HCT116 (cell line): ENCODE measurements around the gene KATNIP. TPM values are rescaled to one million over a fixed set of nuclear protein-coding genes. Genes with fewer than 3 reads are reported as not detected.

ENCODE experiments used
- ATAC-seq: fragments of 200-7000 bp; cut with Tn5 transposase; 2 replicates; pipeline ENCODE4 v1.9.1; 2020; ENCODE audit warnings: mild to moderate bottlenecking, moderate library complexity
- BruUV-seq: library from RNA; stranded (reverse); fragments of 400-500 nt; replicated peaks from 2 replicates; lab custom pipeline; 2021; lab: Mats Ljungman, UMichigan
- CTCF ChIA-PET: fragments of 300-600 bp; sonication (Branson Sonifier 250); formaldehyde crosslinking; loops from one replicate; lab custom pipeline; 2021; ENCODE audit warnings: antibody characterized with exemption; lab: Charles Lee
- POLR2A ChIA-PET: fragments of 300-600, 350-600 bp; sonication (Branson Sonifier 250); formaldehyde crosslinking; loops from one replicate; lab custom pipeline; 2021; ENCODE audit warnings: antibody characterized with exemption; lab: Charles Lee
- RAD21 ChIA-PET, 2 experiments: fragments of 300-600 bp; sonication (Branson Sonifier 250); formaldehyde crosslinking; loops; one replicate each; lab custom pipeline; 2023; ENCODE audit warnings: low total read pairs in 2 of 2; ENCODE audit not compliant: uncharacterized antibody in 2 of 2, unreplicated experiment in 2 of 2, low non-redundant PET in 1 of 2; lab: Charles Lee
- DNase-seq: peaks from one replicate; pipeline ENCODE4 v3.0.0-alpha.2; 2010; ENCODE audit warnings: low read depth, low spot score
- H2AFZ ChIP-seq: fragments of 200-600 bp; shearing (Covaris generic), sonication (generic); 2 replicates; pipeline ENCODE4 v1.6.1; 2017; ENCODE audit warnings: low read depth, mixed run types, mixed read lengths, antibody characterized with exemption, low read length; ENCODE audit not compliant: poor library complexity, severe bottlenecking
- H3K27ac ChIP-seq: 2 replicates; pipeline ENCODE4 v1.5.1; 2012; ENCODE audit warnings: low read depth, low read length
- H3K27me3 ChIP-seq: fragments of 200-600 bp; sonication (generic); 2 replicates; pipeline ENCODE4 v1.6.1; 2016; ENCODE audit warnings: mixed run types, low read length, mixed read lengths; ENCODE audit not compliant: insufficient read depth
- H3K36me3 ChIP-seq, 2 experiments: fragments of 200-500 bp in 1 of 2; fragments of 200-600 bp in 1 of 2; sonication (Bioruptor generic) in 1 of 2; sonication (generic) in 1 of 2; 2 replicates each; pipeline versions ENCODE4 v1.5.1 to v1.6.1; 2014 to 2016; ENCODE audit warnings: low read length in 2 of 2, inconsistent platforms in 1 of 2, mixed read lengths in 1 of 2, mixed run types in 1 of 2; ENCODE audit not compliant: insufficient read depth in 2 of 2, control insufficient read depth in 1 of 2
- H3K4me1 ChIP-seq, 2 experiments: fragments of 200-600 bp in 1 of 2; sonication (generic) in 1 of 2; 2 replicates each; pipeline versions ENCODE4 v1.5.1 to v1.6.1; 2012 to 2017; ENCODE audit warnings: low read length in 2 of 2, inconsistent platforms in 1 of 2, mild to moderate bottlenecking in 1 of 2, mixed read lengths in 1 of 2, mixed run types in 1 of 2, moderate library complexity in 1 of 2; ENCODE audit not compliant: insufficient read depth in 2 of 2, control insufficient read depth in 1 of 2
- H3K4me2 ChIP-seq: fragments of 200-600 bp; sonication (generic); 2 replicates; pipeline ENCODE4 v1.6.1; 2017; ENCODE audit warnings: mixed run types, low read length, mixed read lengths
- H3K4me3 ChIP-seq, 2 experiments: fragments of 200-600 bp in 1 of 2; sonication (generic) in 1 of 2; replicated peaks in 1 of 2; 2 replicates each; pipeline ENCODE4 v1.5.1; 2011 to 2016; ENCODE audit warnings: low read length in 2 of 2, control low read depth in 1 of 2, low read depth in 1 of 2, mild to moderate bottlenecking in 1 of 2, mixed read lengths in 1 of 2, mixed run types in 1 of 2
- H3K79me2 ChIP-seq: fragments of 200-600 bp; sonication (generic); 2 replicates; pipeline ENCODE4 v1.6.1; 2017; ENCODE audit warnings: mild to moderate bottlenecking, mixed run types, low read length, moderate library complexity, mixed read lengths; ENCODE audit not compliant: insufficient read depth
- H3K9ac ChIP-seq: fragments of 200-600 bp; sonication (generic); 2 replicates; pipeline ENCODE4 v1.6.1; 2016; ENCODE audit warnings: low read length, mixed read lengths
- H3K9me2 ChIP-seq: fragments of 200-600 bp; sonication (generic), shearing (Covaris generic); 2 replicates; pipeline ENCODE4 v1.6.1; 2017; ENCODE audit warnings: mixed run types, mild to moderate bottlenecking, moderate library complexity; ENCODE audit not compliant: insufficient read depth
- H3K9me3 ChIP-seq, 2 experiments: fragments of 200-500 bp in 1 of 2; fragments of 200-600 bp in 1 of 2; sonication (Bioruptor generic) in 1 of 2; sonication (generic) in 1 of 2; 2 replicates each; pipeline ENCODE4 v1.6.1; 2014 to 2017; ENCODE audit warnings: low read length in 2 of 2, mixed read lengths in 2 of 2, inconsistent platforms in 1 of 2, low read depth in 1 of 2, mild to moderate bottlenecking in 1 of 2, mixed run types in 1 of 2, moderate library complexity in 1 of 2; ENCODE audit not compliant: control insufficient read depth in 1 of 2, insufficient read depth in 1 of 2
- H4K20me1 ChIP-seq: fragments of 200-600 bp; sonication (generic), shearing (Covaris generic); 2 replicates; pipeline ENCODE4 v1.6.1; 2017; ENCODE audit warnings: mixed run types, mild to moderate bottlenecking, moderate library complexity; ENCODE audit not compliant: insufficient read depth
- CEBPB ChIP-seq: IDR thresholded peaks from 2 replicates; pipeline ENCODE4 v1.6.1; 2012; ENCODE audit warnings: low read depth
- ELF1 ChIP-seq: IDR thresholded peaks from 2 replicates; pipeline ENCODE4 v1.6.1; 2012; ENCODE audit warnings: low read depth, borderline replicate concordance
- EZH2 ChIP-seq: fragments of 200-600 bp; sonication (generic); IDR thresholded peaks from 2 replicates; pipeline ENCODE4 v1.6.1; 2017; ENCODE audit warnings: antibody characterized with exemption, mixed run types
- FOSL1 ChIP-seq: IDR thresholded peaks from 2 replicates; pipeline ENCODE4 v1.6.1; 2012; ENCODE audit warnings: low read depth
- POLR2AphosphoS5 ChIP-seq: IDR thresholded peaks from 2 replicates; pipeline ENCODE4 v1.6.1; 2011; ENCODE audit warnings: mild to moderate bottlenecking, low read depth, low read length, moderate library complexity
- SIN3A ChIP-seq: IDR thresholded peaks from 2 replicates; pipeline ENCODE4 v1.6.1; 2012; ENCODE audit warnings: low read depth
- TCF7L2 ChIP-seq: IDR thresholded peaks from 2 replicates; pipeline ENCODE4 v1.7.0; 2011; ENCODE audit warnings: borderline replicate concordance, inconsistent platforms; ENCODE audit not compliant: insufficient read depth, insufficient read length; ENCODE audit errors: extremely low read depth
- ZFX ChIP-seq: fragments of 450-650 bp; IDR thresholded peaks from 2 replicates; pipeline ENCODE4 v1.6.1; 2017
- ZNF274 ChIP-seq: fragments of 200-500 bp; sonication (Bioruptor generic); IDR thresholded peaks from 2 replicates; pipeline ENCODE4 v1.6.1; 2014; ENCODE audit warnings: mild to moderate bottlenecking, low read depth, low read length, inconsistent platforms
- intact Hi-C: fragments of 100-400 bp; cut with micrococcal nuclease; formaldehyde crosslinking; loops from 2 replicates; pipeline ENCODE4 v1.10.0; 2022
- total RNA-seq: library from RNA; stranded (reverse); gene quantifications from one replicate; pipeline ENCODE4 v1.2.1, GENCODE V29; 2021; ENCODE audit not compliant: unreplicated experiment
- TF ChIP-seq, protein P1 (sequence below): IDR thresholded peaks from 2 replicates; pipeline ENCODE4 v1.6.1; 2012
- TF ChIP-seq, protein P2 (sequence below): IDR thresholded peaks from 2 replicates; pipeline ENCODE4 v1.6.1; 2012; ENCODE audit warnings: low read depth
- TF ChIP-seq, protein P3 (sequence below): IDR thresholded peaks from 2 replicates; pipeline ENCODE4 v1.6.1; 2011; ENCODE audit warnings: mild to moderate bottlenecking, low read length, moderate library complexity; ENCODE audit not compliant: insufficient replicate concordance; ENCODE audit errors: extremely low read depth

KATNIP gene
- total RNA-seq, 1 experiment from 2014 or later, result 23.8 TPM

DNA sequence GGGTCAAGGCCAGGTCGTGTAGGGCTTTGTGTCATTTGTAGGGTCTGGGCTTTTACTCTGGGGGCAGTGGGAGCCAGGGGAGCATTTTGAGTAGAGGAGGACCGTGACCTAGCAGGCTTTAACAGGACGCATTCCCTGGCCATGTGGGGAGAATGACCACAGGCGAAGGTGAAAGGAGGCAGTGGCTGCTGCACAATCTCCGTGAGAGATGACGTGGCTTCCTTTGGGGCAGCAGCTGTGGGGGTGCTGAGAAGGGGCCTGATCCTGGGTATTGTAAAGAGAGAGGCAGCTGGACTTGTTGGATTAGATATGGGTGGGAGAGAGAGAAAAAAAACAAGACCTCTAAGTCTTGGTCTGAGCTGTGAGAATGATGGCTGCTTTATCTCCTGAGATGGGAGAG lies 46.0 kb downstream of the KATNIP start:
- Histone ChIP-seq H3K4me2 (no peak overlapping the region), H3K9me2 (no peaks in the 10 kb centered on the region), H3K4me3 (no peak overlapping the region), H3K27me3 (no peaks in the 10 kb centered on the region), H3K9ac (no peak overlapping the region), H3K27ac (no peak overlapping the region), H3K4me1 (no peaks in the 10 kb centered on the region), H3K36me3 (no peaks in the 10 kb centered on the region), H3K79me2 (no peaks in the 10 kb centered on the region), H3K9me3 (no peaks in the 10 kb centered on the region), H4K20me1 (no peaks in the 10 kb centered on the region), H2AFZ (no peak overlapping the region)
- no peak for TF ChIP-seq FOSL1
- TF ChIP-seq, protein P1, sequence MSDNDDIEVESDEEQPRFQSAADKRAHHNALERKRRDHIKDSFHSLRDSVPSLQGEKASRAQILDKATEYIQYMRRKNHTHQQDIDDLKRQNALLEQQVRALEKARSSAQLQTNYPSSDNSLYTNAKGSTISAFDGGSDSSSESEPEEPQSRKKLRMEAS, result no peak
- no peak for TF ChIP-seq TCF7L2
- TF ChIP-seq ELF1, result no peak
- TF ChIP-seq, protein P2, sequence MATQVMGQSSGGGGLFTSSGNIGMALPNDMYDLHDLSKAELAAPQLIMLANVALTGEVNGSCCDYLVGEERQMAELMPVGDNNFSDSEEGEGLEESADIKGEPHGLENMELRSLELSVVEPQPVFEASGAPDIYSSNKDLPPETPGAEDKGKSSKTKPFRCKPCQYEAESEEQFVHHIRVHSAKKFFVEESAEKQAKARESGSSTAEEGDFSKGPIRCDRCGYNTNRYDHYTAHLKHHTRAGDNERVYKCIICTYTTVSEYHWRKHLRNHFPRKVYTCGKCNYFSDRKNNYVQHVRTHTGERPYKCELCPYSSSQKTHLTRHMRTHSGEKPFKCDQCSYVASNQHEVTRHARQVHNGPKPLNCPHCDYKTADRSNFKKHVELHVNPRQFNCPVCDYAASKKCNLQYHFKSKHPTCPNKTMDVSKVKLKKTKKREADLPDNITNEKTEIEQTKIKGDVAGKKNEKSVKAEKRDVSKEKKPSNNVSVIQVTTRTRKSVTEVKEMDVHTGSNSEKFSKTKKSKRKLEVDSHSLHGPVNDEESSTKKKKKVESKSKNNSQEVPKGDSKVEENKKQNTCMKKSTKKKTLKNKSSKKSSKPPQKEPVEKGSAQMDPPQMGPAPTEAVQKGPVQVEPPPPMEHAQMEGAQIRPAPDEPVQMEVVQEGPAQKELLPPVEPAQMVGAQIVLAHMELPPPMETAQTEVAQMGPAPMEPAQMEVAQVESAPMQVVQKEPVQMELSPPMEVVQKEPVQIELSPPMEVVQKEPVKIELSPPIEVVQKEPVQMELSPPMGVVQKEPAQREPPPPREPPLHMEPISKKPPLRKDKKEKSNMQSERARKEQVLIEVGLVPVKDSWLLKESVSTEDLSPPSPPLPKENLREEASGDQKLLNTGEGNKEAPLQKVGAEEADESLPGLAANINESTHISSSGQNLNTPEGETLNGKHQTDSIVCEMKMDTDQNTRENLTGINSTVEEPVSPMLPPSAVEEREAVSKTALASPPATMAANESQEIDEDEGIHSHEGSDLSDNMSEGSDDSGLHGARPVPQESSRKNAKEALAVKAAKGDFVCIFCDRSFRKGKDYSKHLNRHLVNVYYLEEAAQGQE, result no peak
- TF ChIP-seq CEBPB, result no peak
- TF ChIP-seq EZH2, result no peak
- TF ChIP-seq POLR2AphosphoS5, result no peak
- no peak for TF ChIP-seq ZFX
- TF ChIP-seq SIN3A, result no peak
- no peak for TF ChIP-seq ZNF274
- TF ChIP-seq, protein P3, sequence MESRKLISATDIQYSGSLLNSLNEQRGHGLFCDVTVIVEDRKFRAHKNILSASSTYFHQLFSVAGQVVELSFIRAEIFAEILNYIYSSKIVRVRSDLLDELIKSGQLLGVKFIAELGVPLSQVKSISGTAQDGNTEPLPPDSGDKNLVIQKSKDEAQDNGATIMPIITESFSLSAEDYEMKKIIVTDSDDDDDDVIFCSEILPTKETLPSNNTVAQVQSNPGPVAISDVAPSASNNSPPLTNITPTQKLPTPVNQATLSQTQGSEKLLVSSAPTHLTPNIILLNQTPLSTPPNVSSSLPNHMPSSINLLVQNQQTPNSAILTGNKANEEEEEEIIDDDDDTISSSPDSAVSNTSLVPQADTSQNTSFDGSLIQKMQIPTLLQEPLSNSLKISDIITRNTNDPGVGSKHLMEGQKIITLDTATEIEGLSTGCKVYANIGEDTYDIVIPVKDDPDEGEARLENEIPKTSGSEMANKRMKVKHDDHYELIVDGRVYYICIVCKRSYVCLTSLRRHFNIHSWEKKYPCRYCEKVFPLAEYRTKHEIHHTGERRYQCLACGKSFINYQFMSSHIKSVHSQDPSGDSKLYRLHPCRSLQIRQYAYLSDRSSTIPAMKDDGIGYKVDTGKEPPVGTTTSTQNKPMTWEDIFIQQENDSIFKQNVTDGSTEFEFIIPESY, result no peak
- DNase-seq (no peak), ATAC-seq (no peak)
- ChIA-PET POLR2A (no interaction called here), RAD21 (no interaction called here), CTCF (no interaction called here)
- no TSS peak for BruUV-seq
- intact Hi-C loops, result no loop called here
